Measurements from ENCODE around the gene SPG7. TPM values are rescaled to one million over a fixed set of nuclear protein-coding genes. Genes with fewer than 3 reads are reported as not detected.

SPG7 gene
- total RNA-seq, 1 experiment from 2014 or later: 118 TPM

DNA sequence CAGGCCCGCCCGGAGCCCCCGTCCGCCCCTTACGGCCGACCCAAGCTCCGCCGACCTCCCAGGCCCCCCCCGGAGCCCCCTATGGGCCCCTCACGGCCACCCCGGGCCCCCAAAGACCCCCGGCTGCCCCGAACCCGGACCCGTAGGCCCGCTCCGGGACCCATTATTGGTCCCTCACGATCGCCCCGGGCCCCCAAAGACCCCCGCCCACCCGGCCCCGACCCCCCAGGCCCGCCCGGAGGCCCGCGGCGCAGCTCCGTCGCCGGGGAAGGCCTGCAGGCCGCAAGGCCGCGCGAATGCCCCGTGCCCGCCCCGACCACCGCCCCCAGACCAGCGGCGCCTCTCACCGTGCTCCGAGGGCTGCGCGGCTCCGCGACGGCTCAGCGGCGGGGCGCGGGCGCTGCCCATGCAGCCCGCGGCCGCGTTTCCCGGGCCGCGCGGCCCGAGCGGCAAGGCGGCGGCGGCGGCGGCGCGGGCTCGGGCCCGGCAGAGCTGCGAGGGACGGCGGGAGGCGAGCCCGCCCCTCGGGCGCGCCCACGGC lies 18.2 kb upstream of the SPG7 start:
- Histone ChIP-seq H3K36me3 (ENCODE audit: control insufficient read depth, insufficient read depth, low read length) (peaks cover 6% of the 10 kb centered on the region; the same call in 1 of the 2 replicates), H3K9me3 (ENCODE audit: control insufficient read depth, insufficient read depth, low read depth, low read length) (no peaks in the 10 kb centered on the region), H3K27ac (ENCODE audit: low read length) (no peak overlapping the region), H3K27me3 (ENCODE audit: control insufficient read depth, insufficient read depth, low read length) (no peaks in the 10 kb centered on the region), H3K4me3 (ENCODE audit: low read depth in 2 of 2, low read length in 2 of 2) (peak overlapping the region in 1 of 2 experiments; percentile 82; a peak in 2 of 4 replicates), H3K4me1 (ENCODE audit: control insufficient read depth, insufficient read depth, low read length) (peaks cover 29% of the 10 kb centered on the region)
- in situ Hi-C loops (cut with HindIII; ENCODE audit: low pct_unique_long_range_greater_than_20kb, low sequenced_read_pairs) (no loop called here), intact Hi-C loops (cut with micrococcal nuclease; ENCODE audit: unreplicated experiment) (no loop called here)
- no peak; the same call in 1 of the 2 replicates for ATAC-seq
- no TSS peak for BruUV-seq (replicated peaks)
- TF ChIP-seq, protein P1, sequence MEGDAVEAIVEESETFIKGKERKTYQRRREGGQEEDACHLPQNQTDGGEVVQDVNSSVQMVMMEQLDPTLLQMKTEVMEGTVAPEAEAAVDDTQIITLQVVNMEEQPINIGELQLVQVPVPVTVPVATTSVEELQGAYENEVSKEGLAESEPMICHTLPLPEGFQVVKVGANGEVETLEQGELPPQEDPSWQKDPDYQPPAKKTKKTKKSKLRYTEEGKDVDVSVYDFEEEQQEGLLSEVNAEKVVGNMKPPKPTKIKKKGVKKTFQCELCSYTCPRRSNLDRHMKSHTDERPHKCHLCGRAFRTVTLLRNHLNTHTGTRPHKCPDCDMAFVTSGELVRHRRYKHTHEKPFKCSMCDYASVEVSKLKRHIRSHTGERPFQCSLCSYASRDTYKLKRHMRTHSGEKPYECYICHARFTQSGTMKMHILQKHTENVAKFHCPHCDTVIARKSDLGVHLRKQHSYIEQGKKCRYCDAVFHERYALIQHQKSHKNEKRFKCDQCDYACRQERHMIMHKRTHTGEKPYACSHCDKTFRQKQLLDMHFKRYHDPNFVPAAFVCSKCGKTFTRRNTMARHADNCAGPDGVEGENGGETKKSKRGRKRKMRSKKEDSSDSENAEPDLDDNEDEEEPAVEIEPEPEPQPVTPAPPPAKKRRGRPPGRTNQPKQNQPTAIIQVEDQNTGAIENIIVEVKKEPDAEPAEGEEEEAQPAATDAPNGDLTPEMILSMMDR (IDR thresholded peaks at IDR 0.05): no peak
- TF ChIP-seq SIN3A (IDR thresholded peaks at IDR 0.05; ENCODE audit: borderline replicate concordance, insufficient read depth, low read depth, low read length) (no peak), TCF7L2 (IDR thresholded peaks at IDR 0.05; ENCODE audit: low read depth, low read length) (no peak), POLR2AphosphoS5 (IDR thresholded peaks at IDR 0.05; ENCODE audit: low read depth, low read length) (no peak)
- TF ChIP-seq, protein P2, sequence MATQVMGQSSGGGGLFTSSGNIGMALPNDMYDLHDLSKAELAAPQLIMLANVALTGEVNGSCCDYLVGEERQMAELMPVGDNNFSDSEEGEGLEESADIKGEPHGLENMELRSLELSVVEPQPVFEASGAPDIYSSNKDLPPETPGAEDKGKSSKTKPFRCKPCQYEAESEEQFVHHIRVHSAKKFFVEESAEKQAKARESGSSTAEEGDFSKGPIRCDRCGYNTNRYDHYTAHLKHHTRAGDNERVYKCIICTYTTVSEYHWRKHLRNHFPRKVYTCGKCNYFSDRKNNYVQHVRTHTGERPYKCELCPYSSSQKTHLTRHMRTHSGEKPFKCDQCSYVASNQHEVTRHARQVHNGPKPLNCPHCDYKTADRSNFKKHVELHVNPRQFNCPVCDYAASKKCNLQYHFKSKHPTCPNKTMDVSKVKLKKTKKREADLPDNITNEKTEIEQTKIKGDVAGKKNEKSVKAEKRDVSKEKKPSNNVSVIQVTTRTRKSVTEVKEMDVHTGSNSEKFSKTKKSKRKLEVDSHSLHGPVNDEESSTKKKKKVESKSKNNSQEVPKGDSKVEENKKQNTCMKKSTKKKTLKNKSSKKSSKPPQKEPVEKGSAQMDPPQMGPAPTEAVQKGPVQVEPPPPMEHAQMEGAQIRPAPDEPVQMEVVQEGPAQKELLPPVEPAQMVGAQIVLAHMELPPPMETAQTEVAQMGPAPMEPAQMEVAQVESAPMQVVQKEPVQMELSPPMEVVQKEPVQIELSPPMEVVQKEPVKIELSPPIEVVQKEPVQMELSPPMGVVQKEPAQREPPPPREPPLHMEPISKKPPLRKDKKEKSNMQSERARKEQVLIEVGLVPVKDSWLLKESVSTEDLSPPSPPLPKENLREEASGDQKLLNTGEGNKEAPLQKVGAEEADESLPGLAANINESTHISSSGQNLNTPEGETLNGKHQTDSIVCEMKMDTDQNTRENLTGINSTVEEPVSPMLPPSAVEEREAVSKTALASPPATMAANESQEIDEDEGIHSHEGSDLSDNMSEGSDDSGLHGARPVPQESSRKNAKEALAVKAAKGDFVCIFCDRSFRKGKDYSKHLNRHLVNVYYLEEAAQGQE (IDR thresholded peaks at IDR 0.05; ENCODE audit: insufficient read depth in 1 of 2, low read depth in 2 of 2, low read length in 1 of 2): no peak
- ChIA-PET POLR2A (no interaction called here), CTCF (no interaction called here)
- DNase-seq (ENCODE audit: low read depth, low spot score): no peak

DNA sequence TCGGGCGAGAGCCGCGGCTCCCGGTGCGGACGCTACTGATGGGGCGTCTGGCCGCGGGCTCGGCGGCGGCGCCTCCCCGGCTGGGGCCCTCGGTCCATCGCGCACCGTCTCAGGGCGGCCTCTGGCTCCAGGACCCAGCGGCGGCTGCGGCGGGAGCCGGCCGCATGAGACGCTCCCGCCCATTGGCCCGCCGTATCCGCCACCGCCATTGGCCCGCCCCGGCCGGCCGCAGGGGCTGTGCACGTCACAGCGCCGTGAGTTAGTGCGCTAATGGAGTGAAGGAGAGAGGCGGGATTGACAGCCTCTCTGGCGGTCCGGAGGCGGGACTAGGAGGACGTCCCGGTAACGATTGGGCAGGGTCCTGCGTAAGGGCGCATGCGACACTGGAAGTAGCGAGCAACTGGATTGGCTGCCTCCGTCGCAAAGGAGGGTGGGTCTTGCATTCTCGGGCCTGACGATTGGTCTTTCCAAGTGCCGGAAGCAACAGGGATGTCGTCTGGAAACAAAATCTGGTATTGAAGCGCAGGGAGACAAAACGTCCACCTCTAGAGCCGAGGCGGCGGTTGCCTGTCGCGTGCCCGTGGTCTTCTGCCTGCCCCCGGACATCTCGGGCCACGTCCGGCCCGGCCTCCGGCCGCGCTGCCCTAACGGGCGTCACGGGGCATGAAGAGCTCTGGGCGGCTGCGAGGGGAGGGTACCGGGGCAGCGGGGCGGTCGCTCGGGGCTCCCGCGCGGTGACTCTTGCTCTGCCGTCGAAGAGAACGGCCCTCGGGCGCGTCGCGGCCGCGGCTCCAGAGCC lies 17.6 kb upstream of the SPG7 start, which contains the start of gene ANKRD11:
TSS of gene ANKRD11 (minus strand) at position 123 of the 799 bp plus-strand sequence. CDS start 173,542 bp downstream, outside the sequence.
- no peaks in the 10 kb centered on the region for H3K27me3 ChIP-seq (ENCODE audit: control insufficient read depth, insufficient read depth, low read length)
- H3K4me3 ChIP-seq (ENCODE audit: low read depth in 2 of 2, low read length in 2 of 2): peak within 1 kb of the TSS; percentile 82 to 93
- ATAC-seq: peak; percentile 96
- POLR2A ChIA-PET: interaction anchor here (0.6 kb wide), 1 partner anchor 17 kb away, joined by 3 read pairs; no protein-coding TSS in a partner anchor
- CTCF ChIA-PET: no interaction called here
- no TSS peak for BruUV-seq (replicated peaks)
- peak within 1 kb of the TSS; percentile 90 for H3K27ac ChIP-seq (ENCODE audit: low read length)
- intact Hi-C loops (cut with micrococcal nuclease; ENCODE audit: unreplicated experiment) (no loop called here), in situ Hi-C loops (cut with HindIII; ENCODE audit: low pct_unique_long_range_greater_than_20kb, low sequenced_read_pairs) (no loop called here)
- H3K36me3 ChIP-seq (ENCODE audit: control insufficient read depth, insufficient read depth, low read length): peaks cover 6% of the 10 kb centered on the region; the same call in 1 of the 2 replicates
- DNase-seq (ENCODE audit: low read depth, low spot score): peak; percentile 90
- H3K9me3 ChIP-seq (ENCODE audit: control insufficient read depth, insufficient read depth, low read depth, low read length): no peaks in the 10 kb centered on the region
- TF ChIP-seq, protein P2 (IDR thresholded peaks at IDR 0.05; ENCODE audit: insufficient read depth in 1 of 2, low read depth in 2 of 2, low read length in 1 of 2): no peak
- TF ChIP-seq SIN3A (IDR thresholded peaks at IDR 0.05; ENCODE audit: borderline replicate concordance, insufficient read depth, low read depth, low read length) (peak; percentile 83; the same call in 1 of the 2 replicates), TCF7L2 (IDR thresholded peaks at IDR 0.05; ENCODE audit: low read depth, low read length) (no peak), POLR2AphosphoS5 (IDR thresholded peaks at IDR 0.05; ENCODE audit: low read depth, low read length) (peak; percentile 50; the same call in 1 of the 2 replicates)
- H3K4me1 ChIP-seq (ENCODE audit: control insufficient read depth, insufficient read depth, low read length): peaks cover 22% of the 10 kb centered on the region
